Keratinocyte (primary cell): Measurements from ENCODE around the gene GRM7. TPM values are rescaled to one million over a fixed set of nuclear protein-coding genes. Genes with fewer than 3 reads are reported as not detected.

Source experiments
- DNase-seq: peaks from one replicate; pipeline ENCODE4 v3.0.0-alpha.2; 2011; ENCODE audit warnings: low read depth, missing footprints, low spot score
- FAIRE-seq: peaks from 2 replicates; lab custom pipeline; 2011; peaks lifted over from hg19 to GRCh38; lab: Jason Lieb, UNC
- H2AFZ ChIP-seq: 2 replicates; pipeline ENCODE4 v1.6.0; 2012; ENCODE audit warnings: low read length, control low read depth, inconsistent platforms; ENCODE audit not compliant: control insufficient read depth
- H3K27ac ChIP-seq: 2 replicates; pipeline ENCODE4 v1.5.1; 2011; ENCODE audit warnings: low read length; ENCODE audit not compliant: control insufficient read depth, insufficient read depth
- H3K27me3 ChIP-seq: 3 replicates; pipeline ENCODE4 v1.6.0; 2011; ENCODE audit warnings: low read length; ENCODE audit not compliant: control insufficient read depth, insufficient read depth; ENCODE audit errors: extremely low read depth
- H3K36me3 ChIP-seq, 2 experiments: 2 replicates in 1 of 2; 3 replicates in 1 of 2; pipeline ENCODE4 v1.5.1; 2011; ENCODE audit warnings: low read length in 2 of 2, mild to moderate bottlenecking in 1 of 2; ENCODE audit not compliant: control insufficient read depth in 2 of 2, insufficient read depth in 2 of 2; ENCODE audit errors: extremely low read depth in 1 of 2
- H3K4me1 ChIP-seq: 3 replicates; pipeline ENCODE4 v1.5.1; 2011; ENCODE audit warnings: low read length; ENCODE audit not compliant: control insufficient read depth, insufficient read depth; ENCODE audit errors: extremely low read depth
- H3K4me2 ChIP-seq: 3 replicates; pipeline ENCODE4 v1.6.0; 2011; ENCODE audit warnings: low read depth, low read length; ENCODE audit not compliant: control insufficient read depth, insufficient read depth; ENCODE audit errors: extremely low read depth
- H3K4me3 ChIP-seq, 3 experiments: fragments of 200-600 bp in 1 of 3; sonication (generic) in 1 of 3; 2 replicates in 2 of 3; 3 replicates in 1 of 3; pipeline ENCODE4 v1.5.1; 2011 to 2016; ENCODE audit warnings: low read length in 3 of 3, mild to moderate bottlenecking in 3 of 3, control low read depth in 2 of 3, inconsistent platforms in 1 of 3, low read depth in 1 of 3, mixed read lengths in 1 of 3, mixed run types in 1 of 3, moderate library complexity in 1 of 3; ENCODE audit not compliant: control insufficient read depth in 2 of 3, insufficient read depth in 2 of 3; ENCODE audit errors: extremely low read depth in 1 of 3
- H3K79me2 ChIP-seq: 2 replicates; pipeline ENCODE4 v1.6.0; 2012; ENCODE audit warnings: low read length; ENCODE audit not compliant: control insufficient read depth, insufficient read depth
- H3K9ac ChIP-seq: 3 replicates; pipeline ENCODE4 v1.6.0; 2011; ENCODE audit warnings: low read length; ENCODE audit not compliant: control insufficient read depth, insufficient read depth; ENCODE audit errors: extremely low read depth
- H3K9me1 ChIP-seq: 3 replicates; pipeline ENCODE4 v1.6.0; 2011; ENCODE audit warnings: low read length; ENCODE audit not compliant: control insufficient read depth, insufficient read depth; ENCODE audit errors: extremely low read depth
- H3K9me3 ChIP-seq: 2 replicates; pipeline ENCODE4 v1.5.1; 2012; ENCODE audit warnings: low read depth, low read length; ENCODE audit not compliant: control insufficient read depth
- H4K20me1 ChIP-seq: 3 replicates; pipeline ENCODE4 v1.6.0; 2011; ENCODE audit warnings: low read length; ENCODE audit not compliant: control insufficient read depth, insufficient read depth; ENCODE audit errors: extremely low read depth
- EZH2 ChIP-seq: IDR thresholded peaks from one replicate; pipeline ENCODE4 v1.6.1; 2012; ENCODE audit warnings: inconsistent platforms, mild to moderate bottlenecking, low read length, moderate library complexity
- dilution Hi-C: fragments of 300-500 bp; cut with MboI; formaldehyde crosslinking; loops from one replicate; pipeline ENCODE4 v1.7.0; 2020; ENCODE audit warnings: low sequenced_read_pairs; ENCODE audit not compliant: extremely low pct_ligation_motif_present
- polyA plus RNA-seq, 5 experiments: library from polyadenylated mRNA; depleted of rRNA in 3 of 5; stranded (reverse) in 3 of 5; stranded (forward) in 1 of 5; unstranded in 1 of 5; fragments of >200 nt; gene quantifications; 1 replicate in 1 of 5; 2 replicates in 3 of 5; 3 replicates in 1 of 5; pipeline versions ENCODE4 v1.2.1 to v1.2.3, GENCODE V29; 2011 to 2012; ENCODE audit warnings: missing spikeins in 2 of 5, low read depth in 1 of 5, low replicate concordance in 1 of 5
- TF ChIP-seq, protein P1 (sequence below), 3 experiments: IDR thresholded peaks in 1 of 3; conservative IDR thresholded peaks in 1 of 3; optimal IDR thresholded peaks in 1 of 3; 2 replicates in 2 of 3; 3 replicates in 1 of 3; pipeline versions ENCODE3 to v1.5.1; 2011; ENCODE audit warnings: low read length in 3 of 3, mild to moderate bottlenecking in 3 of 3, moderate library complexity in 2 of 3, control low read depth in 1 of 3, inconsistent platforms in 1 of 3; ENCODE audit not compliant: insufficient read depth in 2 of 3; ENCODE audit errors: extremely low read depth in 1 of 3

GRM7 gene
- polyA plus RNA-seq, 1 donor (not counting 4 experiments of a cell fraction or from before 2014, with no cell fraction given): not detected

DNA sequence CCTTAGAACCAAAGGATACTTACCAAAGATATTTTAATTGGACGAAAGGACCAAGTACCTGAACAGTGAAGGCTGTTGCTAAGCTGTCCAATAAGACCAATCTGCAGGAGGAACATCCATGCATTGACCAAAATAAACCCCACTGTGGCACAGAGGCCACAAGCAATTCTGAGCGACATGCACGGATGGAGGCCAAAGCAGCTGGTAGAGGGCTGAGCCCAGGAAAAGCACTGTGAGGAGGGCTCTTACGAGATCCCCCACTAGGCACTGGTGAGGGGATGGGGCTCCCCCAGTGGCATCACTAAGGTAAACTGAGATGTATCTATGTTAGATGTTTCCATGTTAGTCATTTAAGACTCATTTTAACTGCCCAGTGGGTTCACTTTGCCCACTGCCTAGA, 920.5 kb downstream of the GRM7 start:
- H2AFZ ChIP-seq: no peak overlapping the region
- no peaks in the 10 kb centered on the region for H4K20me1 ChIP-seq
- no peaks in the 10 kb centered on the region for H3K27me3 ChIP-seq
- H3K36me3 ChIP-seq: no peaks in the 10 kb centered on the region
- H3K9ac ChIP-seq: no peak overlapping the region
- H3K9me1 ChIP-seq: no peaks in the 10 kb centered on the region
- no peak overlapping the region for H3K4me3 ChIP-seq
- TF ChIP-seq, protein P1, sequence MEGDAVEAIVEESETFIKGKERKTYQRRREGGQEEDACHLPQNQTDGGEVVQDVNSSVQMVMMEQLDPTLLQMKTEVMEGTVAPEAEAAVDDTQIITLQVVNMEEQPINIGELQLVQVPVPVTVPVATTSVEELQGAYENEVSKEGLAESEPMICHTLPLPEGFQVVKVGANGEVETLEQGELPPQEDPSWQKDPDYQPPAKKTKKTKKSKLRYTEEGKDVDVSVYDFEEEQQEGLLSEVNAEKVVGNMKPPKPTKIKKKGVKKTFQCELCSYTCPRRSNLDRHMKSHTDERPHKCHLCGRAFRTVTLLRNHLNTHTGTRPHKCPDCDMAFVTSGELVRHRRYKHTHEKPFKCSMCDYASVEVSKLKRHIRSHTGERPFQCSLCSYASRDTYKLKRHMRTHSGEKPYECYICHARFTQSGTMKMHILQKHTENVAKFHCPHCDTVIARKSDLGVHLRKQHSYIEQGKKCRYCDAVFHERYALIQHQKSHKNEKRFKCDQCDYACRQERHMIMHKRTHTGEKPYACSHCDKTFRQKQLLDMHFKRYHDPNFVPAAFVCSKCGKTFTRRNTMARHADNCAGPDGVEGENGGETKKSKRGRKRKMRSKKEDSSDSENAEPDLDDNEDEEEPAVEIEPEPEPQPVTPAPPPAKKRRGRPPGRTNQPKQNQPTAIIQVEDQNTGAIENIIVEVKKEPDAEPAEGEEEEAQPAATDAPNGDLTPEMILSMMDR (optimal IDR thresholded peaks at IDR 0.05 in 1 of 3, IDR thresholded peaks at IDR 0.05 in 1 of 3, conservative IDR thresholded peaks at IDR 0.05 in 1 of 3; ENCODE audit: extremely low read depth in 1 of 3, insufficient read depth in 2 of 3, low read length in 3 of 3): no peak
- no peak for TF ChIP-seq EZH2
- H3K9me3 ChIP-seq: no peaks in the 10 kb centered on the region
- dilution Hi-C loops: no loop called here
- FAIRE-seq (no peak), DNase-seq (no peak)
- no peaks in the 10 kb centered on the region for H3K79me2 ChIP-seq
- H3K4me2 ChIP-seq: no peak overlapping the region
- H3K27ac ChIP-seq: no peak overlapping the region
- no peaks in the 10 kb centered on the region for H3K4me1 ChIP-seq

DNA sequence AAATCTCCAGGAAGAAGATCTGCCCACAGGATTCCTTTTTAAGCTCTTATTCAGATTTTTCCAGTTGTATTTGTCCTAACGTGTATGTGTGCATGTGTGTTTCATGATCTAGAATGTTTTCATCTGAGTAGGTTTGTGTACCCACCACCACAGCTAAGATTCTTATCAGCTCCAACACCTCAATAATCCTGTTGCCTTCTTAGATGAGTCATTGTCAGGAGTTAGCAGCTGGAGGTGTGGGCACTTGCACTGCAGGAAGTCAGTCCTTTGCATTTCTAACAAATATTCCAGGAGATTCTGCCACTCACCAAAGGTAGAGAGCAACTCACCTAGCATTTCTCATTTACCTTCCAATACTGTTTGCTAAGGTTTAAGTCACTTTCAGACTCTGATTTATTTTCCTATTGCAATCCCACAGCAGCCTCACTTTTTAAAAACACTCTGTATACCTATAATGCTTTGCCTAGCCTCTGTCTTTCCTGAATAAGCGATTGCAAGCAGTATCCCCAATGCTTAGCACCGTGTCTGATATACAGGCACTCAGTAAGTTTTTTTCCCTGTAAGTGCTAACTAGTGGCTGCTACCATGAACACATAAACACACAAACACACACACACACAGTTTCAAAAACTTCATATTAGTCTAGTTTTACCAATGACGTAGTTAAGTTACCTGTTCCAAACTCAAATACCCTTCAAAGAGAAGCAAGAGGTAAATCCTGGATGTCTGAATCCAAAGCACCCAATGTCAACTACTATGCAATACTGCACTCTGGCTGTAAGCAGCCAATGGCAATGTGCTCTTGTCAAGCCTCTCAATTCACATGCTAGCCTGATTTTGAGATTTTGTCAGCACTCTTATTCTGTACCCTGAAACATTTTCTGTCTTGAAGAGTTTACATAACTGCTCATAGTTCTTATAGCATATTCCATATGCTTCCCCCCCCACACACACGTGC, 927.2 kb downstream of the GRM7 start:
- Histone ChIP-seq H3K9me3 (no peaks in the 10 kb centered on the region), H3K79me2 (no peaks in the 10 kb centered on the region), H3K9ac (no peak overlapping the region), H2AFZ (no peak overlapping the region), H3K9me1 (no peaks in the 10 kb centered on the region), H3K36me3 (no peaks in the 10 kb centered on the region), H3K4me2 (peak overlapping the region; percentile 26), H3K27me3 (no peaks in the 10 kb centered on the region), H4K20me1 (no peaks in the 10 kb centered on the region), H3K4me3 (no peak overlapping the region), H3K4me1 (peaks cover 7% of the 10 kb centered on the region), H3K27ac (no peak overlapping the region)
- peak; percentile 94 for FAIRE-seq
- dilution Hi-C loops: no loop called here
- TF ChIP-seq, protein P1 (optimal IDR thresholded peaks at IDR 0.05 in 1 of 3, IDR thresholded peaks at IDR 0.05 in 1 of 3, conservative IDR thresholded peaks at IDR 0.05 in 1 of 3; ENCODE audit: extremely low read depth in 1 of 3, insufficient read depth in 2 of 3, low read length in 3 of 3): peak in 1 of 3 experiments; percentile 27
- TF ChIP-seq EZH2: no peak
- DNase-seq: peak; percentile 28
